Daoy (cell line): ENCODE measurements around the gene APCDD1. TPM values are rescaled to one million over a fixed set of nuclear protein-coding genes. Genes with fewer than 3 reads are reported as not detected.
"Not testable (repeated sequence)": the region's sequence is repeated elsewhere in the genome, so short reads cannot be mapped to it uniquely, and the experiment has no call there.

Experiments used
- DNase-seq: peaks from one replicate; pipeline ENCODE4 v3.0.0-alpha.2; 2015; ENCODE audit warnings: low read depth
- total RNA-seq: library from RNA; depleted of rRNA; stranded (reverse); fragments of >200 nt; shearing (Covaris generic); gene quantifications from 2 replicates; pipeline ENCODE4 v1.2.3, GENCODE V29; 2014

The APCDD1 gene
- total RNA-seq, 1 experiment from 2014 or later: 0.23 TPM

DNA sequence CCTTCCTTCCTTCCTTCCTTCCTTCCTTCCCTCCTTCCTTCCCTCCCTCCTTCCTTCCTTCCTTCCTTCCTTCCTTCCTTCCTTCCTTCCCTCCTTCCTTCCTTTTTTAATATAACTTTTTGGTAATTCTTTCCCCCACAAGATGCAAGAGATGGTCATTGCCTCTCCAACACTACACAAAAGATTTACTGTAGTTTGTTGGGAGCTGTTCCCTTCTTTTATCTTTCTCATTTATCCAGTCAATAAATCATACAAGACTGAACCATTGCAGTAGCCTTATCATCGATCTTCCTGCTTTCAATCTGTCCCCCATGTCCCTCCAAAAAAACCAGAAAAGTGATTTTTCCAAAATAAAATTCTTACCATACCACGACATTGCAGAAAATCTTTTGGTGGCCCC, 8.2 kb downstream of the APCDD1 start:
- DNase-seq: no peak

DNA sequence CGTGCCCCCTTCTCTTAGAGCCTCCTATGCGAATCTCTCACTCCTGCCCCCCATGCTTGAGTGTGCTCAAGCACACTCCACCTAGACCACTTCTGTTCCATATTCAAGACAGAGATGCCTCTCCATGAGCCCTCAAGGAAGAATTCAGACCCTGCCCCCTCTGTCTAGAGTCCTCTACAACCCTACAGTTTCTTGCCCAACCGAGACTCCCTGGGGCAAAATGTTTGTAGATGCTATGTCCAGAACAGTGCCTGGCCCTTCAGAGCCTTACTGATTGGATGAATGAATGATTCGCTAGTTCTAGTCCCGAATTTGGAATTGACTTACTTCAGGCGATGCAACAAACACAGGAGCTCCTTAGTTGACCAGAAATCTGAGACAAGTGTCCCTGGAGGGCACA, 8.7 kb downstream of the APCDD1 start:
- DNase-seq: no peak

DNA sequence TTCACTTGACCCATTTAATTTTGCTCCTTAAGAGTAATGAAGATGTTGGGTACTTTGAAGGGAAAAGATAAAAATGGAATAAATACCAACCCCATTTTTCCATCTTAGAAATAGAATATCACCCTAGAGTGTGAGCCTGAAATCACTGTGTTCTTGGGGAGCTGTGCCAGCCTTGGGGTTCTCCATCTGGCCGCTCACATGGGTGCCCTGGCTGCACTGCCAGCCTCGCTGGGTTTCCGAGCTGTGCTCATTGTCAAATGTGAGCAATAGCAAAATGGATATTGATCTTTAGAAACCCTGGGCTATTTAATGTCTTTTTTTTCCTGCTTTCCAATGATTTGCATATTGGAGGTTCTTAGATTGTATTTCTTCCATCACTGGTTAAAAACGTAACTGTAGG, 9.3 kb downstream of the APCDD1 start:
- no peak for DNase-seq

DNA sequence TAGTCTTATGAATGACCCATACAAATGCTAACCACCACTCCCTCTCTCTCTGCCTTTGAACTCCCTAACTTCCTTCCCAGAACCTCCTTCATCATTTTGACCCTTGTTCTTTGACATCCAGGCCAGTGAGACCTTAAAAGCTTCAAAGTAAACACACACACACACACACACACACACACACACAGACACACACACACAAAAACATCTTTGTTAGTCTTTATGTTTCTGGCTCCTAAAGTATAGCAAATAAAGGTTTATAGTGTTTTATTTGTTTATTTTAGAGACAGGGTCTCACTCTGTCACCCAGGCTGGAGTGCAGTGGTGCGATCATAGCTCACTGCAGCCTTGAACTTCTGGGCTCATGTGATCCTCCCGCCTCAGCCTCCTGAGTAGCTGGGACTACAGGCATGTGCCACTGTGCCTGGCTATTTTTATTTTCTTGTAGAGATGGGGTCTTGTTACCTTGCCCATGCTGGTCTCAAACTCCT, 9.8 kb downstream of the APCDD1 start:
- not testable (repeated sequence) for DNase-seq

DNA sequence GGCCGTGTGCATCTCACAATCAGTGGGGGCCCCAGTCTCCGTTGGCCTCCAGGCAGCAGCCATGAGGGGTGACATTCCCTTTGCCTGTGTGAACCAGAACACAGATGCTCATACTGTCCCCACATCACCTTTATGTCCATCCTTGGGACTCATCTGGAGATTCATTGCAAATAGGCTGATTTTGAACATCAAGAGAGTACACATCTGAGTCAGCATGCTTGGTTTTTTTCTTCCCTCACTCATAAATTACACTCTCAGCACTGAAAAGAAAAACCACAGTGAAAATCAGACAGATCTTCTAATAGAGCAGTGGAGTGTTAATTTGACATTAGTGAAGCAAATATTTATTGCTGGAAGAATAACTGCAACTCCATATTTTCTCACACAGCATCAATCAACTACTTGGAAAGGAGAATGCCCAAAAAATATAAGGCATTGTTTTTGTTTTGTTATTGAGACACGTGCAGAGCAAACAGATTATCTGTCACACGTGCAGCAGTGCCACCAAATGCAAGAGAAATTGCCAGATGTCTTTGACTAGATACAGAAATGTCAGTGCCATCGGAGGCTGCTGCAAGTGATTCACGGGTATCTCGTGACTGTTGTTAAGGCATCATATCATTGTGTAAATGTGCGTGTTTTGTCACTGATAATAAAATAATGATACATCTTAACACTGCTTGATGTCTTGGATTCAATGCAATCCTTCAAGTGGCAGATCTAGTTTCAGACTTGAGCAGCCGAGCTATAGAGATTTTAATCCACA, 10.9 kb downstream of the APCDD1 start:
- DNase-seq: no peak

DNA sequence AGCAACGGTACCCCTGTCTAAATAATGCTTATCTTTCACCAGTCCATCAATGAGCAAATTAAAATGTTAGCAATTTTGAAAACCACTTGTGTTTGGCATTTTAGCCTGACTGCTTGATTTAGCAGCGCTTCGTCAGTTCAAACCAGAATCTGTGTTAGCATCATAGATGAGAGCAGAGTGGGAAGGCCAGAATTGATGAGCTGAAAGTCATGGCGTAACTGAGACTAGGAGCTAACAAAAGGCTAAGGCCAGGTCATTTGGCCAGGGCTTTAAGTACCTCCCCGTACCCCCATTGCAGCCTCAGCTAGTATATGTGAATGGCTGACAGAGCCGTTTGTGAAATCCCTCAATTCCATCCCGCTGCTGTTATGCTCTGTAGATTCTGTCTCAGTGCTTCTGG, 16.0 kb downstream of the APCDD1 start:
- no peak for DNase-seq

DNA sequence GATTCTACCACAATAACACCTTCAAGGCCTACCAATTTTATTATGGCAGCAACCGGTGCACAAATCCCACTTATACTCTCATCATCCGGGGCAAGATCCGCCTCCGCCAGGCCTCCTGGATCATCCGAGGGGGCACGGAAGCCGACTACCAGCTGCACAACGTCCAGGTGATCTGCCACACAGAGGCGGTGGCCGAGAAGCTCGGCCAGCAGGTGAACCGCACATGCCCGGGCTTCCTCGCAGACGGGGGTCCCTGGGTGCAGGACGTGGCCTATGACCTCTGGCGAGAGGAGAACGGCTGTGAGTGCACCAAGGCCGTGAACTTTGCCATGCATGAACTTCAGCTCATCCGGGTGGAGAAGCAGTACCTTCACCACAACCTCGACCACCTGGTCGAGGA, 17.1 kb downstream of the APCDD1 start:
- no peak for DNase-seq

DNA sequence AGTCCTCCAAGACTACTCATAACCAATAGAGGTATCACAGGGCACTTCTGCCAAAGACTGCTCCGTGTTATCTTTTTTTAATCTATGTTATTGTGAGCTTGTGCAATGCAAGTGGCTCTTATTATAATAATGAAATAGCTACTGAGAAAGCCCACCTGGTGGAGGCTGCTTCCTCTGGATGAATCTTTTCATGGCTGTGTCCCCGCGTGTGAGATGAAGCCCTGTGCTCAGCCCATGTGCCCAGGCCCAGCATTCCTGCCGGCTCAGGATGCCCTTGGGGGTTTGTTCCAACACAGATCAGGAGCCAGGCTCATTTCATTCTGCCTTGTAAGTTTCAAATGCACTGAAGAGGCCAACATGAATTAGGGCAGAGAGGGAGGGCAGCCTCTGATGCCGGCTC, 18.7 kb downstream of the APCDD1 start:
- DNase-seq: no peak

DNA sequence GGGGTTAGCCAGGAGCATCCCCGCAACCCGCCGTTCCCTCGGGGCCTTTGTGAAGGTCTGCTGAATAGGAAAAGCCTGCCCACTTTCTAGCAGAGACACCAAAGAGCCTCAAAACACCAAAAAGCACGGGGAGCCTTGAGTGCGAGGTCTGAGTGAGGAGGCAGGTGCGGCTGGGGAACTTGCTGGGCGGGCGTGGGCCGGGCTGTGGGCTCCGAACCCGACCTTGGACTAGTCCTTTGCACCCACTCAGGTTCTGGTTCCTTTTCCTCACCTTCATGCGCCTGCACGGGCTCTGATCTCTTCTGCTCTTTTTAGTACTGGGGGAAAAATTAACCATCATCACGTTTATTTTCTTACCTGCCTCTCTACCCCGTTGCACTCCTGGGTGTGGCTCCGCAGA, 19.9 kb downstream of the APCDD1 start:
- no peak for DNase-seq

DNA sequence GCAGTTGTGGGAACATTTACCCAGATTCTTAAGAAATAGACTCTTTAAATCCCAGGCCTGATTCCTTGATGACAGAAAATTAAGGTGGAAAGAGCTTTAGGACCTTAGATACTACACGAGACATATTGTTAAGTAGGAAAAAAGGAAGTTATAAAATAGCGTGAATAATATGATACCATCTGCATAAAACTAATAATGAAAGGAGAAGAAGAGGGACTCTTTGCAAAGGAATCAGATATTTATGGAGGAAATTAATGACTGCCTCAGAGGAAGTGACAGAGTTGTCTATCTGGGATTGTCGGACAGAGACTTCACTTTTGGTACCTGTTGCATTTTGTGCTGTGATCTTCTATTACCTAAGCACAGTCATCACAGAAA, 20.8 kb downstream of the APCDD1 start:
- DNase-seq: no peak

DNA sequence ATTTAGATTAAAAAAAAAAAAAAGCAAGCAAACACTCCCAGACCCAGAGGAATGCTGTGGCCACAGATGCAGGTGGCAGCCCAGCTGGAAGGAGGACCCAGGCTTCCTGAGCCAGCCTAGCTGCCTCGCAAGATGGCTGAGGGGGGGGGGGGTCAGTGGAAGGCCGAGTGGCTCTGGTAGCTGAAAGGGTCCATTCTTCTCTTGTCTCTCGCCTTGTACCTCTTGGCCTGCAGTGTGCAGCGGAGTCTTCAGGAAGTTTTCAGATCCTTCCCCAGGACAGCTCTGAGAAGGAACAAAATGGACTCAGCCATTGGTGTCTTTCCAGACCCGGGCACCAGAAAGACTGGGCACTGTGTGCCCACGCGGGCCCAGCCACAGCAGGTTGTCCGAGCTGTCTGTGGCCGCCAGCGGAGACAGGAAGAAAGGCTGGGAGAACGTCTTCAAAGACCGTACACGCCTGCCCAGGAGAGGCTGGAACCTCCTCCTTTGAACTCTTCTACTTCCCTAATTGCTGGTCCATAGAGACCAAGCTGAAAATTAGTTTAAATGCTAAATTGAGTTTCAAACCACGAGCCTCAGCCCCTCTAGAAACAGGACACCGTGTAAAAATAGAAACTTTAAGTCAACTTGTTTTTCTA, 21.3 kb downstream of the APCDD1 start:
- DNase-seq: no peak

DNA sequence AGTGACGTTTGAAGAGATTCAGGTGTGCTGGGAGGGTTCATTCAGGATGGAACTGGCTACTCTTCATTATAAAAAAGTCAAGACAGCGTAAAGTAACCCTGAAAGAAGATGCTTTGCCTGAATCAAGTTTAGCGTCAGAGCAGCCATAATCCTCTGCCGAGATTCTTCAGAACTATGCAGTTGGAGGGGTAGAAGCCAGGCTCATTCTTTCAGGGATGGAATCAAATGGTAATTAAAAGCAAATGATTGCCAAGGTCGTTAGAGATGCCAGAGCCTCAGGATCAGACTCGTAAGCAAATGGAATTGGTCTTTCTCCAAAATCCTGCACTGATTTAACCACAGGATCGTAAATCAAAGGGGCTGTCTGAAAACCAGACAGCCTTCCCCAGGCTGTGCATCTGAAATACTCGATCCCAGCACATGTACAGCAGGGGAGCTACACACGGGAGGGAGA, 21.9 kb downstream of the APCDD1 start:
- no peak for DNase-seq

DNA sequence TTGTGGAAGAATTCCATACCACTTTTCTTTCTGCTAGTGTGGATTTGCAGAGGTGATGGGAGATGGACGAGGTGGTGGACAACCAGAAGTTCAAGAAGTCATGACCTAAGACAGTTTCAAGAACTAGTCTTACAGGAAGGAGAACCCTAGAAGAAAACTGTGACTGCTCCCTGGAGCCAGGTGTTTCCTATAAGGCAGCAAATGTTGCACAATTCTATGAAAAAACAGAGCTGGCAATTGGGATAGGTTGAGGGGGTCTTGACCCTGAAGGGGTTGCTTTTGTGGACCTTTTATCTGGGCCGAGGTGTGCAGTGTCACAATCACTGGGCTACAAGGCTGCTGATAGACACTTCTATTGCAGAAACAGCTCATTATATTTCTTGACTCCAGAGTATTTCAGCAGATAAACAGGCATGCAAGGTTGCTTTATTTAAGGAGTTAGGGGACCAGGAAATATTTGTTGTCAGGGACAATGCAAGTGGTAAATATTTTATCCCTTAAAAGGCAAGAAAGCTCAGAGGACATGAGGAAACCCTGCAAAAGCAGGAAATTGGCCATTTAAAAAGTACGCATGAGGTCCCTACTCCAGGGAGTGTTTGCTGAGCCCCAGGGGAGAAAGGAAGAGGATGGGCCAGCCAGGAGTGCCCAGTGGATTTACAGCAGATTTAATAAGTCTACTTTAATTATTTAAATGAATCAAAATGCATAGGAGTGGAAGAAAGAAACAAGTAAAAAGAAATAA, 22.9 kb downstream of the APCDD1 start:
- no peak for DNase-seq

DNA sequence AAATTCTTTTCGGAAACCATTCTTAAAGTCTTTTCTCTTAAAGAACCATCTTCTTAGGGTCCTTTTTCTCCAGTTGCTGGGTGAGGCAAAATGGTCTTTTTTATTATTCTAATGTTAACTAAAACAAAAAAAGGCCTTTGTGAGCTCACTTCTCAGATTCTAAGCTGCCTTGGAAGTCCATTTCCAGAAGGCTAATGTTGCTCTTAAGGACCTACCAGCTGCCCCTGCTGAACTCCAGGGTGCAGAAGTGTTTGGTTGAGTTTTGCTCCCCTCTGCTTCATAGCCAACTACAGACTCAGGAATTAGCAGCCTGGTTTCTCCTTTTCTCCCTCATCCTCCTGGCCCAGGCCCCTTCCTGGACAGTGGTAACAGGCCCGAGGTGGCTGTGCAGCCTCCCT, 23.4 kb downstream of the APCDD1 start:
- no peak for DNase-seq

DNA sequence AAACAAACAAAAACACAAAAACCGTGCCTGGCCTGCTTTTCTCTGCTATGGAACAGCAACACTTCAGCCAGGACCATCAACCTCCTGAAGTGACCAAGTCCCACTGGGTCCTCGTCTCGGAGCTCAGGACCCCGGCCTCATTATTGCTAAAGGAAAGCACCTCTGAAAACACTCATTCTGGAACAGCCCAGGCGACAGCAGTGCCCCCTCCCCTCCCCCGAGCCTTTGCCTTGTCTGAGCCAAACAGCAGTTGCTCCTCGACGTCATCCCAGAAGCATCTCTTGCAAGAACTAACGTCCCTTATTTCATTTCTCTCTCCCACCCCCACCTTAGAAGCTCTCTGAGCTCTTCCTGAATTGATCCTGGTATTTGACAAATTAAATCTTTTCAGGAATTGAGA, 27.4 kb downstream of the APCDD1 start:
- no peak for DNase-seq

DNA sequence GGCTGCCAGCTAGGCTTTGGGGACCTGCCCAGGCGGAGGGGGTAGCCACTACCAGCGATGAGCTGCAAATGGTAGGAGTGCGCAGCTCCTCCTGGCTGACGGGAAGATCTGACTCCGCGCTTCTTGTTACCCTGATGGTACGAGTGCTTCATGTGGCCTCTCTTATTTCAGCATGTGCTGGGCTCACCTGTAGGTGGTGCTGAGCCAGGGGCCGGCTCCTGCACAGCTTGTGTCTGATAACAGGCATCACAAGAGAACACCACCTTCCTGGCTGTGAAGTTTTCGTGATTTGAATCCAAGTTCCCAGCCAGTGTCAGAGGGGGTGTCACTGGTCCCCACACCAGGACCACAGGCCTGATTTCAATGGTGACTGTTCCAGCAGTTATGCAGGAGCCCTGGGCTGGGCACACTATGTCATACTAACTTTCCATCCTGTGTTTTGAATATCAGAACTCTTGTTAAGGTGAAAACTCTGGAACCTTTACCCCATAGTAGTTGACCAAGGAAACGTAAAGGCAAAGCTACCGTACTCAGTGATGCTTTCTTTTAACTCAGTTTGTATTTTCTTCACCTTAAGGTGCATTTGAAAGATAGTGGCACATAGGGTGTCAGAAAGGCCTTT, 28.0 kb downstream of the APCDD1 start:
- no peak for DNase-seq

DNA sequence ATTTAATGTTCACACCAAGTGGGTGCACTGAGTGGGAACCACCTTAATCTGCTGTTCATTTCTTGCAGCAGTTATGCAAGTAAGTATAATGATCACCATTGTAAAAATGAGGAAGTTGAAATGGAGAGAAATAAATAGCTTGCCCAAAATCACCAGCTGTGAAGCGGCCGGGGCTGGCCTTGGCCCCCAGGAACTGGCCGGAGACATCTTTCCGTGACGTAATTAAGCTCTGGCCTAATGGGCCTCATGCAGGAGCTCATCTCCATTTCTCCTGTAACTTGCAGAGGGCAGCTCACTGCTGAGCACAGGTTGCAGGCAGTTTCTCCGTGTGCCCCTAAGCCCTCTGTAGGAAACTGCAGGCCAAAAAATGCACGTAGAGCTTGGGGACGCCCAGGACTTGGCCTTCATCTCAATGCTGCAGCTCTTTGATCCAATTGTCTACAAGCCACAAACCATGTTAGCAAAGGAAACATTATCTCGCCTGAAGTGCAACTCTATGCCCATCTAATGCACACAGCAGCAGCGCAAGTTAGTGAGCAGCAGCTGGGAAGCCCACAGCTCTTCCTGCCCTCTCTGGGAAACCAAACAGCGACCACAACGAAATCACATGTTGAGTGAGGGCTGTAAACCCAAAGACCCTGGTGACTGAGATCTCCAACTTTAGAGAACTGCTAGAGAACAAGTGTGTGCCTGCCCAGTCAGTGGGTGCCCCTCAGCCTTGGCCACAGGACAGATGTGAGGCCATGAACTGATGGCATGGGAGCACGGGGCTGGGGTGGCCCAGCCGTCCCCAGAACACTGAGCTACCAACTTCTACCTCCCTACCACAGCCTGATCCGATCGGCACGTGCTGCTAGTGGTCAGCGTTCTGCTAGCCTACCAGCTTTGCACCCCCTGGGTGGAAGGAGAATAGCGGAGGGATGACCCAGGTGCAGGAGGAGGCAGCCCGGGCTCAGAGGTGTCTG, 28.8 kb downstream of the APCDD1 start:
- DNase-seq: no peak

DNA sequence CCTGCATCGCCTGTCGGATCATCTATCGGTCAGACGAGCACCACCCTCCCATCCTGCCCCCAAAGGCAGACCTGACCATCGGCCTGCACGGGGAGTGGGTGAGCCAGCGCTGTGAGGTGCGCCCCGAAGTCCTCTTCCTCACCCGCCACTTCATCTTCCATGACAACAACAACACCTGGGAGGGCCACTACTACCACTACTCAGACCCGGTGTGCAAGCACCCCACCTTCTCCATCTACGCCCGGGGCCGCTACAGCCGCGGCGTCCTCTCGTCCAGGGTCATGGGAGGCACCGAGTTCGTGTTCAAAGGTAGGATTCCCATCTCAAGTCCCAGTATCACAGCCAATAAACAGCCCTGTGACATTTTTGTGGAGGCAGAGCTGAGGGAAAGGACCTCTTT, 31.0 kb downstream of the APCDD1 start:
- DNase-seq: no peak

DNA sequence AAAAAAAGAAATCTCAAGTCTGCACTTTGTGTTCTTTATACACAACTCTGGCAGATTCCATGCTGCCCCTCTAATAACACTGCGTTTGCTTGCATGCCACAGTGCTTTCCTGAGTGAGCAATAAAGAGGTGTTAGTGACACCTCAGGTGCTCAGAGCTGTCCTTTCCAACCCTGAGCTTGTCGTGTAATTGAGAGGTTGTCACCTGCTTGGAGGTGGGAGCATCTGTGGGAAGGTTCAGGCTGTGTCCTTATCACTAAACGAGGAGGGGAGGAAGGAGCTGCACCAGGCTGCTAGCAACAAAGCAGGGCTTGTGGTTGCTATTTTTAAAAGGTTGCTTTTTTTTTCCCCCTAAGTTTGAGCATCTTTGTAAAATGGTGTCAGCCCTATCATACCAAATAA, 31.9 kb downstream of the APCDD1 start:
- no peak for DNase-seq

DNA sequence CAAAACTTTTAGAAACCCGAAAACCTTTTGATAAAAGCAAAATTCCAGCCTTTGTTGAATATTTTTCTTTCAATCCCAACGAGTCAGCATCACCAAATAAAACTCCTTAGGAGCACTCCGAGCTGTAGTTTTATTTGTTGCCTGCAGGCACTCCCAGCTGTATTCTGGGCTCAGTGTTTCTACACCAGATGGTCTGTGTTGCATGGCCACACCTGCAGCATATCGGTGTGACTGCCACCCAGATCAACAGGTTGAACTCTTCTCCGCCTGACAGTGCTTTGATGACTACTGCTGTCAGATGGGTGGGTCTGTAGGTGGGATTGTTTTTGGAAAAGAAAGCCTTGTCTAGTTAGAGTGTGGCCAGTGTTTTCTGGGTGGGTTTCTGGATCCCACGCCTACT, 32.7 kb downstream of the APCDD1 start:
- no peak for DNase-seq

DNA sequence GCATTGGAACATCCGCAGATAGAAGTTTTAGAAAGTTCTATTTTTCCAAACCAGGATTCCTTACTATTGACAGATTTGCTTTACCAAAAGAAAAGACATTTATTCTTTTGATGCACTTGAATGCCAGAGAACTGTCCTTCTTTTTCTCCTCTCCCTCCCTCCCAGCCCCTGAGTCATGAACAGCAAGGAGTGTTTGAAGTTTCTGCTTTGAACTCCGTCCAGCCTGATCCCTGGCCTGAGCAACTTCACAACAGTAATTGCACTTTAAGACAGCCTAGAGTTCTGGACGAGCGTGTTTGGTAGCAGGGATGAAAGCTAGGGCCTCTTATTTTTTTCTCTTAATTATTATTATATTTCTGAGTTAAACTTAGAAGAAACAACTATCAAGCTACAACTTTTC, 33.6 kb downstream of the APCDD1 start:
- no peak for DNase-seq
